GM18868 (cell line): ENCODE results near the gene PLEKHG7.

ENCODE experiments used
- ATAC-seq: cut with Tn5 transposase; IDR thresholded peaks from one replicate; pipeline ENCODE4 v1.9.1; 2021; ENCODE audit warnings: mild to moderate bottlenecking, moderate library complexity; ENCODE audit not compliant: unreplicated experiment

PLEKHG7 gene

GRCh38 chr12:92706594-92706993, 3.8 kb downstream of the PLEKHG7 start:
- ATAC-seq: no peak

GRCh38 chr12:92707926-92708325, 5.1 kb downstream of the PLEKHG7 start:
- ATAC-seq: no peak

- ATAC-seq: no peak
These were observed 12.8 kb downstream of the PLEKHG7 start for GRCh38 chr12:92715625-92716024.

- no peak for ATAC-seq
These were observed 14.4 kb downstream of the PLEKHG7 start for GRCh38 chr12:92717202-92717601.

- no peak for ATAC-seq
These were observed 15.7 kb downstream of the PLEKHG7 start for GRCh38 chr12:92718483-92718990.

GRCh38 chr12:92719674-92720073, 16.9 kb downstream of the PLEKHG7 start:
- no peak for ATAC-seq

- no peak for ATAC-seq
These were observed 18.3 kb downstream of the PLEKHG7 start for GRCh38 chr12:92721130-92721529.

GRCh38 chr12:92721656-92722055, 18.9 kb downstream of the PLEKHG7 start:
- no peak for ATAC-seq

- ATAC-seq: no peak
These were observed 20.1 kb downstream of the PLEKHG7 start for GRCh38 chr12:92722897-92723296.

- ATAC-seq: no peak
These were observed 24.1 kb downstream of the PLEKHG7 start for GRCh38 chr12:92726850-92727249.

- ATAC-seq: no peak
These were observed 27.1 kb downstream of the PLEKHG7 start for GRCh38 chr12:92729773-92730305.

- ATAC-seq: no peak
These were observed 28.0 kb downstream of the PLEKHG7 start for GRCh38 chr12:92730758-92731157.

- no peak for ATAC-seq
These were observed 29.4 kb downstream of the PLEKHG7 start for GRCh38 chr12:92732216-92732615.

GRCh38 chr12:92732716-92733115, 29.9 kb downstream of the PLEKHG7 start:
- no peak for ATAC-seq

- ATAC-seq: no peak
These were observed 30.4 kb downstream of the PLEKHG7 start for GRCh38 chr12:92733181-92733580.

- ATAC-seq: no peak
These were observed 30.9 kb downstream of the PLEKHG7 start for GRCh38 chr12:92733661-92734060.

- no peak for ATAC-seq
These were observed 32.4 kb downstream of the PLEKHG7 start for GRCh38 chr12:92735131-92735721.

GRCh38 chr12:92736605-92737004, 33.8 kb downstream of the PLEKHG7 start:
- no peak for ATAC-seq

GRCh38 chr12:92737855-92738850, 35.4 kb downstream of the PLEKHG7 start:
- no peak for ATAC-seq

- no peak for ATAC-seq
These were observed 36.3 kb downstream of the PLEKHG7 start for GRCh38 chr12:92739113-92739512.

GRCh38 chr12:92740411-92740810, 37.6 kb downstream of the PLEKHG7 start:
- no peak for ATAC-seq

- ATAC-seq: no peak
These were observed 40.2 kb downstream of the PLEKHG7 start for GRCh38 chr12:92743026-92743425.
